BJ (cell line): Measurements from ENCODE around the gene SMIM35. TPM values are rescaled to one million over a fixed set of nuclear protein-coding genes. Genes with fewer than 3 reads are reported as not detected.
"Not testable (repeated sequence)": the region's sequence is repeated elsewhere in the genome, so short reads cannot be mapped to it uniquely, and the experiment has no call there.

Experiments
- CTCF ChIA-PET: fragments of 350-600 bp; formaldehyde crosslinking; extraction: SDS; loops from one replicate; lab custom pipeline; 2021; ENCODE audit warnings: antibody characterized with exemption, inconsistent platforms; lab: Yijun Ruan, JAX
- POLR2A ChIA-PET: fragments of 300-600 bp; sonication (Branson Sonifier 250); formaldehyde crosslinking; extraction: SDS; loops from one replicate; lab custom pipeline; 2021; ENCODE audit warnings: antibody characterized with exemption; lab: Charles Lee
- DNase-seq: peaks from one replicate; pipeline ENCODE4 v3.0.0-alpha.2; 2011; ENCODE audit warnings: low read depth
- H3K27me3 ChIP-seq: 2 replicates; pipeline ENCODE4 v1.6.0; 2011; ENCODE audit warnings: low read length; ENCODE audit not compliant: control insufficient read depth, insufficient read depth
- H3K36me3 ChIP-seq: 2 replicates; pipeline ENCODE4 v1.5.1; 2011; ENCODE audit warnings: low read length; ENCODE audit not compliant: control insufficient read depth, insufficient read depth
- H3K4me3 ChIP-seq: 2 replicates; pipeline ENCODE4 v1.5.1; 2011; ENCODE audit warnings: low read depth, mild to moderate bottlenecking, control low read depth, low read length
- CTCF ChIP-seq: IDR thresholded peaks from 2 replicates; pipeline ENCODE4 v1.5.1; 2011; ENCODE audit warnings: low read depth, mild to moderate bottlenecking, control low read depth, inconsistent platforms, low read length, moderate library complexity; ENCODE audit not compliant: insufficient read depth
- polyA plus RNA-seq: library from polyadenylated mRNA; depleted of rRNA; stranded (reverse); fragments of >200 nt; gene quantifications from 2 replicates; pipeline ENCODE4 v1.2.3, GENCODE V29; 2011

SMIM35 gene
- polyA plus RNA-seq, 1 experiment = not detected

DNA sequence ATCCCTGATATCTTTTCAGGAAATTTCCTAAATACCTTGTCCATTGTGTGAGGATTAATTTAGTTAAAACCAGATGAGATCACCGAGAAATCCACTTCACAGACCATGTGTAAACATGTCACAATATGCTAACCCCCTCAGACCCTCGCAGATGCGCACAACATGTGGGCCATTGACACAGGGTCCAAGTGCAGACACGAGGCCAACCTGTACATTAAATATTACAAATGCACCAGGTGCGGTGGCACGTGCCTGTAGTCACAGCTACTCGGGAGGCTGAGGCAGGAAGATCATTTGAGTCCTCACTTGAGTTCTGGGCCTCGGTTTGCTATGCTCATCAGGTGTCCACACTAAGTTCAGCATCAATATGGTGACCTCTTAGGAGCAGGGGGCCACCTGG is 19.8 kb downstream of the SMIM35 start:
- Histone ChIP-seq H3K36me3 (no peaks in the 10 kb centered on the region), H3K27me3 (0 out of 2 replicates have a peak, but pooled peaks cover 2% of the 10 kb centered on the region), H3K4me3 (no peak overlapping the region)
- ChIA-PET POLR2A (no interaction called here), CTCF (no interaction called here)
- no peak for DNase-seq
- TF ChIP-seq CTCF = no peak

DNA sequence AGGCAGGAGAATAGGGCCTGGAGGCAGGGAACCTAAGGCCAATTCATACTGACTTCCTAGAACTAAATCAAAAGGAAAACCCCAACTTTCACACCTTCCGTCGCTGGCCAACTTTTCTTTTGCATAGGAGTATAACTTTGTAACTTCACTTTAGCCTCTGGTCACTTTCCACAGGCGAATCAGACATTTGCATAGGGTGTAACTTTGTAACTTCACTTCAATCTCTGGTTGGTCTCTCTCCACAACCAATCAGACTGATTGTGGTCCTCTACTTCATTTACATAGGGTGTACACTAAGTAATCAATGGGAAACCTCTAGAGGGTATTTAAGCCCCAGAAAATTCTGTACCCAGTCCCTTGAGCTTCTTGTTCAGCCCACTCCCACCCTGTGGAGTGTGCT is 21.4 kb downstream of the SMIM35 start:
- Histone ChIP-seq H3K27me3 (0 out of 2 replicates have a peak, but pooled peaks cover 2% of the 10 kb centered on the region), H3K4me3 (no peak overlapping the region), H3K36me3 (no peaks in the 10 kb centered on the region)
- TF ChIP-seq CTCF = no peak
- ChIA-PET CTCF (no interaction called here), POLR2A (no interaction called here)
- no peak for DNase-seq

GRCh38 chr11:118064956-118065355 is 21.8 kb downstream of the SMIM35 start:
- POLR2A ChIA-PET = no interaction called here

DNA sequence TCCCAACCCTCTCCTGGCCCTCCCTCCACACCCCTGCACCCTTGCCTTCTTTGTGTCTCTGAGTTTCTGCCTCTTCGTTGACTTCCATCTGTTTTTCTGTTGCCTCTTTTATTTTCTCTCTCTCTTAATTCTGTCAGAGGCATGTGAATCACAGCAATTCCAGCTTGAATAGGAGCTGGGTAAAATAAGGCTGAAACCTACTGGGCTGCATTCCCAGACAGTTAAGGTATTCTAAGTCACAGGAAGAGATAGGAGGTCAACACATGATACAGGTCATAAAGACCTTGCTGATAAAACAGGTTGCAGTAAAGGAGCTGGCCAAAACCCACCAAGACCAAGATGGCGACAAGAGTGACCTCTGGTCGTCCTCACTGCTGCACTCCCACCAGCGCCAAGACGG is 24.1 kb downstream of the SMIM35 start:
- CTCF ChIA-PET = interaction anchor here (1.1 to 1.9 kb wide), 2 partner anchors 9 to 109 kb away, joined by 3 to 8 read pairs; no protein-coding TSS in a partner anchor
- H3K27me3 ChIP-seq, POLR2A ChIA-PET, DNase-seq, H3K4me3 ChIP-seq, H3K36me3 ChIP-seq: not testable (repeated sequence)

More at GRCh38 chr11:118064956-118065355, 21.8 kb downstream of the SMIM35 start:
- no peak for TF ChIP-seq CTCF
- DNase-seq = no peak
- Histone ChIP-seq H3K4me3 (no peak overlapping the region), H3K36me3 (no peaks in the 10 kb centered on the region), H3K27me3 (0 out of 2 replicates have a peak, but pooled peaks cover 2% of the 10 kb centered on the region)
- CTCF ChIA-PET = no interaction called here

- H3K4me3 ChIP-seq, POLR2A ChIA-PET, H3K27me3 ChIP-seq, H3K36me3 ChIP-seq, DNase-seq: not testable (repeated sequence)
- CTCF ChIA-PET = interaction anchor here (1.1 to 1.9 kb wide), 2 partner anchors 9 to 110 kb away, joined by 3 to 8 read pairs; no protein-coding TSS in a partner anchor
These were observed 24.6 kb downstream of the SMIM35 start for GRCh38 chr11:118062181-118062580.

DNA sequence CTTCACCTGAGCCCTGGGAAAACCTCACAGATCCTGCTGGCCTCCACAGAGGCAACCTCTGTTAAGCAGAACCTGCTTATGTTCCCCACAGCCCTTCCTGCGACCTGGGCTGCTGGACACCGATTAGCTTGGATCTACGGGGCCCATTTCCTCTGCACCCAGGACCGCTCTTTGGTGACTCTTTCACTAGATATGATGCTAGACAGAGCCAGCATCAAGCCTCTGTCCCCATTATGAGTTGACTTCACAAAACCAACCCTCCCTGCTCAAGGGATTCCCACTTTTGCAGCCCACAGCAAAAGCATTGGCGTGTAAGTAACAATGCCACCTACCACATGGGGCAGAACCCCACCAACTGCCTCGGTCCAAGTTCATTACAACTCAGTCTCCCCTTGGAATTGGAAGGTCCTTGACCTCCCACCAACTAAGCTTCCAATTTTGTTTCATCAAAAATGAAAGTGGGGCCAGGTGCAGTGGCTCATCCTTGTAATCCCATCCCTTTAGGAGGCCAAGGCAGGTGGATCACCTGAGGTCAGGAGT is 25.1 kb downstream of the SMIM35 start:
- H3K27me3 ChIP-seq = peaks cover 3% of the 10 kb centered on the region; the same call in 1 of the 2 replicates
- H3K4me3 ChIP-seq = no peak overlapping the region
- no peak for DNase-seq
- H3K36me3 ChIP-seq = no peaks in the 10 kb centered on the region
- ChIA-PET POLR2A (no interaction called here), CTCF (interaction anchor here (1.1 to 1.9 kb wide), 2 partner anchors 8 to 110 kb away, joined by 3 to 8 read pairs; no protein-coding TSS in a partner anchor)
- TF ChIP-seq CTCF = no peak
